ENCODE measurements around the gene INO80.
"Not testable (repeated sequence)": the region's sequence is repeated elsewhere in the genome, so short reads cannot be mapped to it uniquely, and the experiment has no call there.

INO80 gene

GRCh38 chr15:40964006-40964405 lies 152.1 kb downstream of the INO80 start:
- no peak for DNase-seq (ENCODE audit: low read depth in 2 of 2)

DNA sequence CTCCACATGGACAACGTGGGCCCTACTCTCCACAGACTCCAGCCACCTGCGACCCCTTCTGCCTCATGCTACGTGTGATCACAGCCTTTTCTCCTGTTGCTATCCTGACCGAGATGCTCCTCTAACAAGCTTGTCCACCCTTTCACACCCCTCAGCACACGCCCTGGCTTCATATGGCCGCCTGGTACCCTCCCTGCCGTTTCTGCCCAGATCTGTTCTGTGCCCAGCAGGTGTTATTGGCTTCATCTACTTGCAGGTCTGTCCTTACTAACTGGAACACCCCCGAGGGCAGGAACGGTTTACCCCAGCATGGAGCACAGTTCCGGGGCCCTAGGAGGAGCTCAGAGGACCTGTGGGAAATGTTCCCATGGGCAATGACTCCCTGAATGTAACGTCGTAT lies 152.9 kb downstream of the INO80 start:
- DNase-seq (ENCODE audit: low read depth in 2 of 2), result no peak

GRCh38 chr15:40962317-40962716 lies 153.8 kb downstream of the INO80 start:
- not testable (repeated sequence) for DNase-seq (ENCODE audit: low read depth in 2 of 2)

DNA sequence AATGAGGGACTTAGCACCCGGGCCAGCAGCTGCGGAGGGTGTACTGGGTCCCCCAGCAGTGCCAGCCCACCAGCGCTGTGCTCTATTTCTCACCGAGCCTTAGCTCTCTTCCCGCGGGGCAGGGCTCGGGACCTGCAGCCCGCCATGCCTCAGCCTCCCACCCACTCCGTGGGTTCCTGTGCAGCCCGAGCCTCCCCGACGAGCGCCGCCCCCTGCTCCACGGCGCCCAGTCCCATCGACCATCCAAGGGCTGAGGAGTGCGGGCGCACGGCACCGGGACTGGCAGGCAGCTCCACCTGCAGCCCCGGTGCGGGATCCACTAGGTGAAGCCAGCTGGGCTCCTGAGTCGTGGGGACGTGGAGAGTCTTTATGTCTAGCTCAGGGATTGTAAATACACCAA lies 154.3 kb downstream of the INO80 start:
- DNase-seq (ENCODE audit: low read depth in 2 of 2), result not testable (repeated sequence)

- no peak for DNase-seq (ENCODE audit: low read depth in 2 of 2)
These were observed 155.2 kb downstream of the INO80 start for GRCh38 chr15:40960925-40961324.

- no peak for DNase-seq (ENCODE audit: low read depth in 2 of 2)
These were observed 155.8 kb downstream of the INO80 start for GRCh38 chr15:40960151-40960885.

- DNase-seq (ENCODE audit: low read depth in 2 of 2), result no peak
These were observed 156.5 kb downstream of the INO80 start for GRCh38 chr15:40959331-40960141.

DNA sequence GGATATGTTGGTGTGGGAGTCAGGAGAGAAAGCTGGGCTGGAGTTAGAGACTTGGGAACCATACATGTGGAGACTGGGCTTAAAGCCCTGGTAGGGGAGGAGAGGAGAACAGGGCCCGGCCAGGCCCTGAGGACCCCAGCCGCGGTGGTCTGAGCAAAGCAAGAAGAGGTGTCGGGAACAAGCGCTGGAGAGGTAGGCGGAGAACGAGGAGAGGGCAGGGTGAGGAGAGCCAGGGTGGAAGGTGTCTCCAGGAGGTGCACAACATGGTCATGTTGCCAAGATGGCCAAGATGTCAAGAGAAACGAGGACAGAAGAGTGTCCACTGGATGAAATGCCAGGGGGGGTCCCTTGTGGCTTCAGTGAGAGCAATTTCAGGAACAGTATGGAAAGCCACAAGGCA lies 157.4 kb downstream of the INO80 start:
- DNase-seq (ENCODE audit: low read depth in 2 of 2), result no peak

- no peak for DNase-seq (ENCODE audit: low read depth in 2 of 2)
These were observed 157.9 kb downstream of the INO80 start for GRCh38 chr15:40958146-40958545.

- DNase-seq (ENCODE audit: low read depth in 2 of 2), result no peak
These were observed 158.5 kb downstream of the INO80 start for GRCh38 chr15:40957581-40958051.

DNA sequence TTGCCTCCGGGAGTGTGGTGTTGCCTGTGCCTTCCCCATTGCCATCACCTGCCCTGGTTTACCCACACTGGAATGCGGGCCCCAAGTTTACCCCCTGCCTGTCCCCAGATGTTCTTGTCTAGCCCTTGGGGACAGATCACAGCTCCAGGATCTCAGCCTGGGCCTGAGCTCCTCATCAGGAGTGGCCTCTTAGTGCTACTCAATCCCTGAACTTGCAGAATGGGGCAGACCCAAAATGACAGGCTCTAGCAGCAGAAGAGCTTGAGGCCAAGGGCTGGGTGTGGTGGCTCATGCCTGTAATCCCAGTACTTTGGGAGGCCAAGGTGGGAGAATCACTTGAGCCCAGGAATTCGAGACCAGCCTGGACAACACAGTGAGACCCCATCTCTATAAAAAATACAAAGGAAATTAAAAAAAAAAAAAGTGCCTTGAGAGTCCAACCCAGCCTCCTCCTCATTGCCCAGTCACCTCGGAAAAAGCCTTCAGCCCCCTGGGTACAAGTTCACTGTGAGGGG lies 159.0 kb downstream of the INO80 start:
- DNase-seq (ENCODE audit: low read depth in 2 of 2), result no peak

GRCh38 chr15:40956541-40956982 lies 159.5 kb downstream of the INO80 start:
- DNase-seq (ENCODE audit: low read depth in 2 of 2), result no peak

GRCh38 chr15:40955930-40956540 lies 160.0 kb downstream of the INO80 start:
- DNase-seq (ENCODE audit: low read depth in 2 of 2), result no peak

- DNase-seq (ENCODE audit: low read depth in 2 of 2), result no peak
These were observed 160.8 kb downstream of the INO80 start for GRCh38 chr15:40955141-40955903.

- DNase-seq (ENCODE audit: low read depth in 2 of 2), result not testable (repeated sequence)
These were observed 161.8 kb downstream of the INO80 start for GRCh38 chr15:40954158-40954848.

- no peak for DNase-seq (ENCODE audit: low read depth in 2 of 2)
These were observed 162.4 kb downstream of the INO80 start for GRCh38 chr15:40953713-40954074.

DNA sequence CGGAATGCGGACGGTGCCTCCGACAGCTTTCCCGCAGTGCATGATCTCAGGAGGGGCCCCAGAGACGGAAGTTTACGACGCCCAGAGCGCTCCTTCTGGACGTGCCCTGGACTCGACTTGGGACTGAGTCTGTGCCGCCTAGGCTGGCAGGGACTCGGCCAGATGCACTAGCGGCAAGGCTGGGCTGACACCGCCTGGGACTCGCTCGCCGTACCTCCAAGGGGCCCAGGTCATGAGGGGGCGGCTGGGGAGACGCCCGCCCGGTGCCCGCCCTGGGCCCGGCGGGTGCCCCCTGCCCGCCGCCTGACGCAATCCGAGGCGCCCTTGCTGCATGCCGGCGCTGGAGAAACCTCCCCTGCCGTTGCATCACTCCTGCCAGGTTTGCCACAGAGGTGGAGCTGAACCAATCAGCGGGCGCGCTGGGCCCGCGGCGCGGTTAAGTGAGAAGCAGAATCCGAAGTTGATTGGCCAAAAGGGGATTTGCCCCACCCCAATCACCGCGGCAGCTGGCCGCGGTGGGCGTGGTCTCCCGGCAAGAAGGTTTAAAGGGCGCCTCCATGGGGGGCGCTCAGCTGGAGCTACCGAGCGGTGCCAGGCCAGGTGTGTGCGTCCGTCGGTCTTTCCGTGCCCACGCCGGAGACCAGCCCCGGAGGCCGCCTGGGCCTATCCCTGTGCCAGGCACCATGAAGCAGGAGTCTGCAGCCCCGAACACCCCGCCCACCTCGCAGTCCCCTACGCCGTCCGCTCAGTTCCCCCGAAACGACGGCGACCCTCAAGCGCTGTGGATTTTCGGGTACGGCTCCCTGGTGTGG lies 163.0 kb downstream of the INO80 start, which contains the start of gene CHAC1:
CHAC1 (plus strand) TSS at position 571 of the 812 bp plus-strand sequence; CDS start at position 684, 113 bp downstream.
- DNase-seq (ENCODE audit: low read depth in 2 of 2), result peak; percentile 95 to 97

DNA sequence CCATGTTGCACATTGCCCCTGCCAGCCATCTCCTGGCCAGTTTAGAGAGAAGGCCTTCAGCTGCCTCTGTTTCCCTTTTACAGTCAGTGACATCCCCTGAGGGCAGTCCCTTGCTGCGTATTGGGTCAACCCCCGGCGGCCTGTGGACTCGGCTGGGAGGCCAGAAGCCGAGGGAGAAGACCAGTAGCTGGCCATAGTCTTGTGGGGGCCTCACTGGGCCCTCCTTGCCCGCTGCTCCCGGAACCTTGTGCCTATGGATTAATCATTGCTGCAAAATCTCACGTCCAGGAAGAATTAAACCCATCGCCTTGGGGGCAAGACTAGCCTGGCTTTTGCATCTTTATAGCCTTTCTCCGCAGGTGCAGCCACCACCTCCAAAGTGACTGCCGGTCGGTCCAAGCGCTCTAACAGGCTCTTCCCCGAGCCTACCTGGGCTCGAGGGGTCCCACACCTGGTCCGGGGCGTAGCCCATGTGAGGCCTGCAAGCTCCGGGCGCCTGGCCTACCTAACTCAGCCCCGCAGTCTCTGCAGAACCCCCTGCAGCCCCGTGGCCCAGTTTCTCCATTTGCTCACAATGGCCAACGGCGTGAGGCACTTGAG lies 163.7 kb downstream of the INO80 start:
- DNase-seq (ENCODE audit: low read depth in 2 of 2), result no peak

DNA sequence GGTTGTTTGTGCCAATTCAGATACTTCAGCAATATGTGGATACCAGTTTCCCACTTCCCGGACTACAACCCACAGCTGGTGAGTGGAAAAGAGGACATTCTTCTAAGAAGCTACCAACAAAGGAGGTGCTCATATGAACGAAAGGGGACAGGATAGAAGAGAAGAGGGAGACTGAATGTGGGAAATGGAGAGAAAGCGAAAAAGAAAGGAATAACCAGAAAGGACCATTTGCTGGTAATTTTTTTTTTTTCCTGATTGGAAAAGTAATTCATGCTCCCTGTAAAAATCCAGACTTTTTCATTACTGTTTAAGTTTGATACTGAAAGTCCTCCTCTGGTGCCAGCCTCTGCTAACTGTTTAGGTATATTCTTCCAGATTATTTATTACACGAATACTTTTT lies 164.3 kb downstream of the INO80 start:
- DNase-seq (ENCODE audit: low read depth in 2 of 2), result no peak
